ENCODE results near the gene NES.

GRCh38 chr1:156693848-156694689 is 16.9 kb upstream of the NES start:
- TF ChIP-seq HOXA7 (CRISPR knock-in tag; IDR thresholded peaks at IDR 0.05) = no peak
- no peak for TF ChIP-seq BHLHE40 (IDR thresholded peaks at IDR 0.05; ENCODE audit: low read depth, low read length)
- TF ChIP-seq, protein P1, sequence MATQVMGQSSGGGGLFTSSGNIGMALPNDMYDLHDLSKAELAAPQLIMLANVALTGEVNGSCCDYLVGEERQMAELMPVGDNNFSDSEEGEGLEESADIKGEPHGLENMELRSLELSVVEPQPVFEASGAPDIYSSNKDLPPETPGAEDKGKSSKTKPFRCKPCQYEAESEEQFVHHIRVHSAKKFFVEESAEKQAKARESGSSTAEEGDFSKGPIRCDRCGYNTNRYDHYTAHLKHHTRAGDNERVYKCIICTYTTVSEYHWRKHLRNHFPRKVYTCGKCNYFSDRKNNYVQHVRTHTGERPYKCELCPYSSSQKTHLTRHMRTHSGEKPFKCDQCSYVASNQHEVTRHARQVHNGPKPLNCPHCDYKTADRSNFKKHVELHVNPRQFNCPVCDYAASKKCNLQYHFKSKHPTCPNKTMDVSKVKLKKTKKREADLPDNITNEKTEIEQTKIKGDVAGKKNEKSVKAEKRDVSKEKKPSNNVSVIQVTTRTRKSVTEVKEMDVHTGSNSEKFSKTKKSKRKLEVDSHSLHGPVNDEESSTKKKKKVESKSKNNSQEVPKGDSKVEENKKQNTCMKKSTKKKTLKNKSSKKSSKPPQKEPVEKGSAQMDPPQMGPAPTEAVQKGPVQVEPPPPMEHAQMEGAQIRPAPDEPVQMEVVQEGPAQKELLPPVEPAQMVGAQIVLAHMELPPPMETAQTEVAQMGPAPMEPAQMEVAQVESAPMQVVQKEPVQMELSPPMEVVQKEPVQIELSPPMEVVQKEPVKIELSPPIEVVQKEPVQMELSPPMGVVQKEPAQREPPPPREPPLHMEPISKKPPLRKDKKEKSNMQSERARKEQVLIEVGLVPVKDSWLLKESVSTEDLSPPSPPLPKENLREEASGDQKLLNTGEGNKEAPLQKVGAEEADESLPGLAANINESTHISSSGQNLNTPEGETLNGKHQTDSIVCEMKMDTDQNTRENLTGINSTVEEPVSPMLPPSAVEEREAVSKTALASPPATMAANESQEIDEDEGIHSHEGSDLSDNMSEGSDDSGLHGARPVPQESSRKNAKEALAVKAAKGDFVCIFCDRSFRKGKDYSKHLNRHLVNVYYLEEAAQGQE (IDR thresholded peaks at IDR 0.05) = no peak
- TF ChIP-seq CTCF (IDR thresholded peaks at IDR 0.05) = no peak
- TF ChIP-seq CBX2 (IDR thresholded peaks at IDR 0.05; ENCODE audit: borderline replicate concordance, low read depth) = no peak

Measured in A549 (cell line).